Panc1 (cell line): ENCODE data around the gene ERC2.

Experiments used
- POLR2AphosphoS5 ChIP-seq: IDR thresholded peaks from 2 replicates; pipeline ENCODE4 v1.6.1; 2012; ENCODE audit warnings: mild to moderate bottlenecking, low read depth, low read length, moderate library complexity
- REST ChIP-seq, 2 experiments: IDR thresholded peaks; 2 replicates each; pipeline ENCODE4 v1.6.1; 2011 to 2012; ENCODE audit warnings: low read depth in 2 of 2, control low read depth in 1 of 2, low read length in 1 of 2, mild to moderate bottlenecking in 1 of 2, moderate library complexity in 1 of 2; ENCODE audit not compliant: insufficient read depth in 1 of 2
- SIN3A ChIP-seq: IDR thresholded peaks from 2 replicates; pipeline ENCODE4 v1.6.1; 2012; ENCODE audit warnings: low read depth, mild to moderate bottlenecking, low read length, moderate library complexity, borderline replicate concordance; ENCODE audit not compliant: insufficient read depth
- TF ChIP-seq, protein P1 (sequence below): fragments of 450-650 bp; IDR thresholded peaks from 2 replicates; pipeline ENCODE4 v1.5.1; 2017; ENCODE audit warnings: mild to moderate bottlenecking

DNA sequence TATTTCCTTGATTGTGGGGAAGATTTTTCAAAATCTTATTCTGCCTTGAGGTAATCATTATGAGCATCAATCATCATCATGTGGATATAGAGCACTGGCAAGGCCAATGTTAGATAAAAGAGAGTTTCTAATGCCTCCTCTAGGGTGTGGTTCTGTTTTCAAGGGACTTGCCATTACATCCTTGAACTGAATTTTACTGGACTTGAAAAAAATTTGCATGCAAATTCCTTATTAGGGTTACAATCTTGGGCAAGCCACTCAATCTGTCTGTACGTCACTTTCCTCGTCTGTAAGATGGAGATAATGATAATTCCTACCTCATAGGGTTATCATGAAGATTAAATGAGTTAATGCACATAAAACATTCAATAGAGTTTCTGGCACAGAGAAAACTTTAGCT lies 825.0 kb downstream of the ERC2 start:
- TF ChIP-seq REST (IDR thresholded peaks at IDR 0.05; ENCODE audit: insufficient read depth in 1 of 2, low read depth in 2 of 2, low read length in 1 of 2): no peak
- TF ChIP-seq, protein P1, sequence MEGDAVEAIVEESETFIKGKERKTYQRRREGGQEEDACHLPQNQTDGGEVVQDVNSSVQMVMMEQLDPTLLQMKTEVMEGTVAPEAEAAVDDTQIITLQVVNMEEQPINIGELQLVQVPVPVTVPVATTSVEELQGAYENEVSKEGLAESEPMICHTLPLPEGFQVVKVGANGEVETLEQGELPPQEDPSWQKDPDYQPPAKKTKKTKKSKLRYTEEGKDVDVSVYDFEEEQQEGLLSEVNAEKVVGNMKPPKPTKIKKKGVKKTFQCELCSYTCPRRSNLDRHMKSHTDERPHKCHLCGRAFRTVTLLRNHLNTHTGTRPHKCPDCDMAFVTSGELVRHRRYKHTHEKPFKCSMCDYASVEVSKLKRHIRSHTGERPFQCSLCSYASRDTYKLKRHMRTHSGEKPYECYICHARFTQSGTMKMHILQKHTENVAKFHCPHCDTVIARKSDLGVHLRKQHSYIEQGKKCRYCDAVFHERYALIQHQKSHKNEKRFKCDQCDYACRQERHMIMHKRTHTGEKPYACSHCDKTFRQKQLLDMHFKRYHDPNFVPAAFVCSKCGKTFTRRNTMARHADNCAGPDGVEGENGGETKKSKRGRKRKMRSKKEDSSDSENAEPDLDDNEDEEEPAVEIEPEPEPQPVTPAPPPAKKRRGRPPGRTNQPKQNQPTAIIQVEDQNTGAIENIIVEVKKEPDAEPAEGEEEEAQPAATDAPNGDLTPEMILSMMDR: no peak
- no peak for TF ChIP-seq SIN3A
- no peak for TF ChIP-seq POLR2AphosphoS5
